HG03095 (cell line): ENCODE measurements around the gene YIPF6.
A peak's percentile ranks its signal among the peaks of the same experiment; 100 is the strongest.
"Not testable (repeated sequence)": the region's sequence is repeated elsewhere in the genome, so short reads cannot be mapped to it uniquely, and the experiment has no call there.

Experiments
- ATAC-seq: cut with Tn5 transposase; IDR thresholded peaks from one replicate; pipeline ENCODE4 v1.9.1; 2021; ENCODE audit warnings: moderate library complexity; ENCODE audit not compliant: unreplicated experiment

YIPF6 gene

GRCh38 chrX:68498508-68499379 is at the start of gene YIPF6:
Gene YIPF6, plus strand, starts transcription at chrX:68499051. Its CDS starts 16 bp downstream, at chrX:68499067.
- ATAC-seq = peak; percentile 99

- no peak for ATAC-seq
These were observed 47.1 kb upstream of the YIPF6 start for GRCh38 chrX:68451720-68452119.

DNA sequence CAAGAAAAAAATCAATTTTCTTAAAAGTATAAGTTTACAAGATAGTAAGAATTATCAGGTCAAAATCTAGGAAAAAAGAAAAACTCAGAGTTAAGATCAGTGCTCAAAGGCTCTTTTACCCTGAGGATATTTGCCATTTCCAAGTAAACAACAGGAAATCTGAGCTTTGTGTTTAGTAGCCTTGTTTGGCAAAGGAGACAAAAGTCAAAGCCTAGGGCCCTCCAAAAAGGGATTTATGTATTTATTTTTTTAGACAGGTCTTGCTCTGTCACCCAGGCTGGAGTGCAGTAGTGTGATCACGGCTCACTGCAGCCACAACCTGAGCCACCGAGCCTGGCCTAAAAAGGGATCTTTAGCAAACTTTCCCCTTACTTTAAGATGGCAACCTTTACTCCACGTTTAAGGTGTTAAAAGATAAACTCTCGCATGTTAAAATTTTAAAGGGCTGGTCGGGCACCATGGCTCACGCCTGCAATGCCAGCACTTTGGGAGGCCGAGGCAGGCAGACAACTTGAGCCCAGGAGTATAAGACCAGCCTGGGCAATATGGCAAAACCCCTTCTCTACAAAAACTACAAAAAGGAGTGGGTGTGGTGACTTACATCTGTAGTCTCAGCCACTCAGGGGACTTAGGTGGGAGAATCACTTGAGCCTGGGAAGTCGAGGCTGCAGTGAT is 44.2 kb upstream of the YIPF6 start:
- ATAC-seq = no peak

GRCh38 chrX:68455151-68455510 is 43.7 kb upstream of the YIPF6 start:
- ATAC-seq = no peak

DNA sequence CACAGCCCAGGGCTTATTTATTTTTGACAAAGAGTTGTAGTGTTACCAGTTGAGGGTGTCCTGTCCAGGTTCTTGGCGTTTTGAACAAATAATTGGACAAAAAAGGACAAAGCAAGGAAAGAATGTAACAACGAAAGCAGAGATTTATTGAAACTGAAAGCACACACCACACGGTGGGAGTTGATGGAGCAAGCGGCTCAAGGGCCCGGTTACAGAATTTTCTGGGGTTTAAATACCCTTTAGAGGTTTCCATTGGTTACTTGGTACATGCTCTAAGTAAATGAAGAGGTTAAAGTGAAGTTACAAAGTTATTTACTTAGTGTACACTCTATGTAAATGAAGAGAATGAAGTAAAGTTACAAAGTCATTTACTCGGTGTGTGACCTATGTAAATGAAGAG is 37.8 kb upstream of the YIPF6 start:
- no peak for ATAC-seq

DNA sequence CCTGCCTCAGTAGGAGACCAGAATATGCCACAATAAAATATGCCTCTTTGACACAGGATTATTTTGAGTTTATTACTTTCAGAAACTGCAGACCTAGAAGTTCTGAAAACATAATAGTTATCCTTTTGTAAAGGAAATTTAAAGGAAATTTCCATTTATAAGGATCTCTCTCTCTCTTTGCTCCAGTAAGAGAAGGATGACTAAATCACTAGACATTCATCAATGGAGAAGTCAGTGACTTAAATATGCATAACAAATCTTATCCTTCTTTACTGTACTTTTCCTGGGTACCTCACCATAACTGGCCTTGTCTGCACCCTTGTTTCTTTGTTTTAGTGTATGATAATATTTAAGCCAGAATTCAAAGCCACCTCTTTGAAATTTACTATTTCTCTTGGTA is 37.3 kb upstream of the YIPF6 start:
- ATAC-seq = no peak

- ATAC-seq = no peak
These were observed 36.7 kb upstream of the YIPF6 start for GRCh38 chrX:68462197-68462596.

DNA sequence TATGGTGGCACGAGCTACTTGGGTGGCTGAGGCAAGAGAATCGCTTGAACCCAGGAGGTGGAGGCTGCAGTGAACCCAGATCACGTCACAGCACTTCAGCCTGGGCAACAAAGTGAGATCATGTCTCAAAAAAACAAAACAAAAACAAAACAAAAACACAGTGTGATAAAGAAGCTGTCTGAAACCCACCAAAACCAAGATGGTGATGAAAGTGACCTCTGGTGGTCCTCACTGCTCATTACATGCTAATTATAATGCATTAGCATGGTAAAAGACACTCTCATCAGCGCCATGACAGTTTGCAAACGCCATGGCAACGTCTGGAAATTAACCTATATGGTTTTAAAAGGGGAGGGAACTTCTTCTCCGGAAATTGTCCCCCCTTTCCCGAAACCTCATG is 36.2 kb upstream of the YIPF6 start:
- peak; percentile 63 for ATAC-seq

GRCh38 chrX:68463880-68464279 is 35.0 kb upstream of the YIPF6 start:
- ATAC-seq = no peak

DNA sequence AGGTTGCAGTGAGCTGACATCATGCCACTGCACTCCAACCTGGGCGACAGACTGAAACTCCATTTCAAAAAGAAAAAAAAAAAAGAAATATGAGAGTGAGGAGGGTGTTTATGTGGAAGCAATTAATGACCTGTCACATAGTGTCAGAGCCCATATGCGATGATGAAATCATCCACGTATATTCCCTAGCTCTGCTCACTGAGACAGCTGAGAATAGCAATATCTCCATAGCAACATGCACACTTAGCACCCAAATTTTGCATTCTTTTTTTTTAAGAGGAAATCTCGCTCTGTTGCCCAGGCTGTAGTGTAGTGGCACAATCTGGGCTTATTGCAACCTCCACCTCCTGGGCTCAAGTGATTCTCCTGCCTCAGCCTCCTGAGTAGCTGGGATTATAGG is 34.1 kb upstream of the YIPF6 start:
- no peak for ATAC-seq

GRCh38 chrX:68480969-68481368 is 17.9 kb upstream of the YIPF6 start:
- no peak for ATAC-seq

DNA sequence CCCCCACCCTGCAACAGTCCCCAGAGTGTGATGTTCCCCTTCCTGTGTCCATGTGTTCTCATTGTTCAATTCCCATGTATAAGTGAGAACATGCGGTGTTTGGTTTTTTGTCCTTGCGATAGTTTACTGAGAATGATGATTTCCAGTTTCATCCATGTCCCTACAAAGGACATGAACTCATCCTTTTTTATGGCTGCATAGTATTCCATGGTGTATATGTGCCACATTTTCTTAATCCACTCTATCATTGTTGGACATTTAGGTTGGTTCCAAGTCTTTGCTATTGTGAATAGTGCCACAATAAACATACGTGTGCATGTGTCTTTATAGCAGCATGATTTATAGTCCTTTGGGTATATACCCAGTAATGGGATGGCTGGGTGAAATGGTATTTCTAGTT is 12.7 kb upstream of the YIPF6 start:
- ATAC-seq = not testable (repeated sequence)

DNA sequence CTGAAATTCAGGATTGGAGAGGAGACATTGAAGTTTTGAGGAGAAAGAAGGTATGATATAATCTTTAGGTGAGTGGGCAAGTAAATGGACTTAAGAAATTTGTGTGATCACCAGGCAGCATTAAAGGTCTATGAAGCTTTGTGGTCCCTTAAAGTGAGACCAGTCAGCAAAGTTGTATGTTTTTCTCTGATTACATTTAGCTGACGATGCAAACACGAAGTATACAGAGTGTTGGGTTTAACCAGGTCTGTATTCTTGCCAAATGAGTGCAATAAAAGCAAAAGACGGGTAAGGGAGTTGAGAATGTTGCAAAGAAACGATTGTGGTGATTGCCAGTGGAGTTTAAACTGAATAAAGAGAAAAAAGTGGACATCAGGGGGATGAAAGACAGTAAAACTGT is 11.6 kb upstream of the YIPF6 start:
- no peak for ATAC-seq

- no peak for ATAC-seq
These were observed 10.9 kb upstream of the YIPF6 start for GRCh38 chrX:68487924-68488323.

GRCh38 chrX:68488657-68489056 is 10.2 kb upstream of the YIPF6 start:
- no peak for ATAC-seq

DNA sequence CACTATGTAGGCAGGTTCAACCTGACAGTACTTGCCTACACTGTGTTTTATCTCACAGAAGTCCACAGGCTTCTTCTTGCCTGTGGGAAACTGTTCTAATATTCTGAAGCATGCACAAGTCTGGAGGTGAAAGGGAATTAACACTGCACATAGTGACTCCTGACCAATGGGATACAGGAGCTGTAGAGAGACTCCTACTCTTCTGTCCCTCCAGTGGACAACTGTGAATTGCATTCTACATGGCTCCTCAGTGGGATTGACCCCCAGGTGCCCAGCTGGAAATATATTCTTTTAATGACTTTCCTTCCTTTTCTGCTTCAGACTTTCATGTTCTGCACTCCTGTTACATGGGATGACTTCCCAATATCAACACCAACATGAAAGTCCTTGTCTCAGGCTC is 8.2 kb upstream of the YIPF6 start:
- ATAC-seq = peak; percentile 50

DNA sequence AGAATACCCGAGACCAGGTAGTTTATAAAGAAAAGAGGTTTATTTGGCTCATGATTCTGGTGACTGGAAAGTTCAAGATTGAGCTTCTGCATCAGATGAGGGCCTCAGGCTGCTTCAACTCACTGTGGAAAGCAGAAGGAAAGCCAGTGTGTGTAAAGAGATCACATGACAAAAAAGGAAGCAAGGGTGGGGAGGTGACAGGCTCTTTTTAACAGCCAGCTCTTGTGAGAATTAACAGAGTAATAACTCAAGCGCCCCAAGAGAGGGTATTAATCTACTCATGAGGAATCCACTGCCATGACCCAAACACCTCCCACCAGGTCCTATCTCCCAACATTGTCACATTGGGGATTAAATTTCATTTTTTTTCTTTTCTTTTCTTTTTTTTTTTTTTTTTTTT is 6.3 kb upstream of the YIPF6 start:
- no peak for ATAC-seq

DNA sequence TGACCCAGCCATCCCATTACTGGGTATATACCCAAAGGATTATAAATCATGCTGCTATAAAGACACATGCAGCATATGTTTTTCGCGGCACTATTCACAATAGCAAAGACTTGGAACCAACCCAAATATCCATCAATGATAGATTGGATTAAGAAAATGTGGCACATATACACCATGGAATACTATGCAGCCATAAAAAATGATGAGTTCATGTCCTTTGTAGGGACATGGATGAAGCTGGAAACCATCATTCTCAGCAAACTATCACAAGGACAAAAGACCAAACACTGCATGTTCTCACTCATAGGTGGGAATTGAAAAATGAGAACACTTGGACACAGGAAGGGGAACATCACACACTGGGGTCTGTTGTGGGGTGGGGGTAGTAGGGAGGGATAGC is 5.1 kb upstream of the YIPF6 start:
- ATAC-seq = not testable (repeated sequence)

GRCh38 chrX:68498044-68498507 is 775 bp upstream of the YIPF6 start:
- ATAC-seq = no peak

- ATAC-seq = no peak
These were observed 973 bp downstream of the YIPF6 start for GRCh38 chrX:68499543-68500504.
